Liver (tissue), 9 donors: Measurements from ENCODE around the gene ELK3. TPM values are rescaled to one million over a fixed set of nuclear protein-coding genes. Genes with fewer than 3 reads are reported as not detected.

Experiments
- DNase-seq: peaks from one replicate; pipeline ENCODE4 v3.0.0-alpha.2; 2017; ENCODE audit warnings: low spot score
- H3K27ac ChIP-seq, 2 donors: one replicate each; pipeline ENCODE4 v1.7.0; 2013; ENCODE audit warnings: inconsistent platforms in 2 of 2, low read length in 2 of 2, control low read depth in 1 of 2, low read depth in 1 of 2, mild to moderate bottlenecking in 1 of 2
- H3K27me3 ChIP-seq, 4 donors: one replicate each; pipeline versions ENCODE4 v1.6.1 to v1.7.0; 2013; ENCODE audit warnings: low read length in 3 of 4, inconsistent platforms in 1 of 4, mild to moderate bottlenecking in 1 of 4, moderate library complexity in 1 of 4; ENCODE audit not compliant: control insufficient read depth in 4 of 4, insufficient read depth in 4 of 4
- H3K36me3 ChIP-seq, 4 donors: one replicate each; pipeline versions ENCODE4 v1.6.1 to v1.7.0; 2013; ENCODE audit warnings: low read length in 3 of 4, mild to moderate bottlenecking in 3 of 4, low read depth in 1 of 4, moderate library complexity in 1 of 4; ENCODE audit not compliant: control insufficient read depth in 4 of 4, insufficient read depth in 3 of 4
- H3K4me1 ChIP-seq, 4 donors: one replicate each; pipeline versions ENCODE4 v1.6.1 to v1.7.0; 2013; ENCODE audit warnings: low read length in 3 of 4, mild to moderate bottlenecking in 3 of 4, moderate library complexity in 1 of 4; ENCODE audit not compliant: control insufficient read depth in 4 of 4, insufficient read depth in 4 of 4
- H3K4me3 ChIP-seq, 3 donors: one replicate each; pipeline versions ENCODE4 v1.6.1 to v1.7.0; 2013; ENCODE audit warnings: low read length in 3 of 3, control low read depth in 1 of 3, low read depth in 1 of 3, mild to moderate bottlenecking in 1 of 3
- H3K9ac ChIP-seq, 2 donors: one replicate each; pipeline ENCODE4 v1.7.0; 2013; ENCODE audit warnings: low read length in 2 of 2, mild to moderate bottlenecking in 2 of 2, moderate library complexity in 2 of 2, control low read depth in 1 of 2, low read depth in 1 of 2
- H3K9me3 ChIP-seq, 4 donors: one replicate each; pipeline versions ENCODE4 v1.6.1 to v1.7.0; 2013; ENCODE audit warnings: low read length in 3 of 4; ENCODE audit not compliant: control insufficient read depth in 4 of 4
- ATF3 ChIP-seq: IDR thresholded peaks from 2 replicates; pipeline ENCODE4 v1.6.1; 2016; ENCODE audit warnings: antibody characterized with exemption
- CTCF ChIP-seq: fragments of 150-350 bp; IDR thresholded peaks from 2 replicates; pipeline ENCODE4 v1.5.1; 2017; ENCODE audit warnings: improper control_type of control experiment, low read depth, low read length; ENCODE audit not compliant: missing input control
- EGR1 ChIP-seq, 2 donors: IDR thresholded peaks; 2 replicates each; pipeline ENCODE4 v1.6.1; 2016 to 2018; ENCODE audit warnings: antibody characterized with exemption in 2 of 2, low read depth in 2 of 2
- FOXA1 ChIP-seq: IDR thresholded peaks from 2 replicates; pipeline ENCODE4 v1.6.1; 2016; ENCODE audit warnings: antibody characterized with exemption
- FOXA2 ChIP-seq: IDR thresholded peaks from 2 replicates; pipeline ENCODE4 v1.6.1; 2016; ENCODE audit warnings: antibody characterized with exemption
- GABPA ChIP-seq, 2 donors: IDR thresholded peaks in 1 of 2; conservative IDR thresholded peaks in 1 of 2; 2 replicates each; pipeline ENCODE4 v1.6.1; 2016; ENCODE audit warnings: antibody characterized with exemption in 2 of 2, mild to moderate bottlenecking in 1 of 2, moderate library complexity in 1 of 2
- HNF4A ChIP-seq, 2 donors: conservative IDR thresholded peaks; 2 replicates each; pipeline ENCODE4 v1.6.1; 2016; ENCODE audit warnings: antibody characterized with exemption in 2 of 2, mild to moderate bottlenecking in 2 of 2
- HNF4G ChIP-seq: IDR thresholded peaks from 2 replicates; pipeline ENCODE4 v1.6.1; 2016; ENCODE audit warnings: antibody characterized with exemption
- JUND ChIP-seq, 2 donors: IDR thresholded peaks; 2 replicates each; pipeline ENCODE4 v1.6.1; 2016; ENCODE audit warnings: antibody characterized with exemption in 2 of 2
- NR2F2 ChIP-seq: IDR thresholded peaks from 2 replicates; pipeline ENCODE4 v1.6.1; 2016; ENCODE audit warnings: antibody characterized with exemption
- RAD21 ChIP-seq, 2 donors: IDR thresholded peaks; 2 replicates each; pipeline ENCODE4 v1.6.1; 2016; ENCODE audit warnings: antibody characterized with exemption in 2 of 2, mild to moderate bottlenecking in 2 of 2
- REST ChIP-seq: IDR thresholded peaks from 2 replicates; pipeline ENCODE4 v1.6.1; 2016; ENCODE audit warnings: antibody characterized with exemption, mild to moderate bottlenecking
- RXRA ChIP-seq, 2 donors: IDR thresholded peaks; 2 replicates each; pipeline ENCODE4 v1.6.1; 2017 to 2018; ENCODE audit warnings: antibody characterized with exemption in 2 of 2, mild to moderate bottlenecking in 1 of 2
- SP1 ChIP-seq: IDR thresholded peaks from 2 replicates; pipeline ENCODE4 v1.6.1; 2018; ENCODE audit warnings: antibody characterized with exemption, mild to moderate bottlenecking
- TAF1 ChIP-seq: conservative IDR thresholded peaks from 2 replicates; pipeline ENCODE4 v1.6.1; 2016; ENCODE audit warnings: antibody characterized with exemption, mild to moderate bottlenecking
- YY1 ChIP-seq: IDR thresholded peaks from 2 replicates; pipeline ENCODE4 v1.6.1; 2016; ENCODE audit warnings: antibody characterized with exemption, mild to moderate bottlenecking
- ZBTB33 ChIP-seq: IDR thresholded peaks from 2 replicates; pipeline ENCODE4 v1.6.1; 2016; ENCODE audit warnings: antibody characterized with exemption
- WGBS: extraction: QIAGEN DNeasy Blood & Tissue Kit; methylation state at CpG from one replicate; pipeline ENCODE4 v1.1.7; 2013; 5-methylcytosine and 5-hydroxymethylcytosine counted together
- polyA plus RNA-seq, 2 donors: library from polyadenylated mRNA; stranded (reverse) in 1 of 2; unstranded in 1 of 2; fragments of 200-250 nt in 1 of 2; fragments of >200 nt in 1 of 2; fragmentation: Nextera tagmentation in 1 of 2; extraction: Ambion mirVana in 1 of 2; gene quantifications; one replicate each; pipeline versions ENCODE4 v1.2.1 to v1.2.3, GENCODE V29; 2013 to 2015
- total RNA-seq, 2 donors: library from RNA; depleted of rRNA; stranded (reverse); fragments of >200 nt; gene quantifications; one replicate each; pipeline ENCODE4 v1.2.3, GENCODE V29; 2014
- TF ChIP-seq, protein P1 (sequence below): IDR thresholded peaks from 2 replicates; pipeline ENCODE4 v1.6.1; 2016; ENCODE audit warnings: antibody characterized with exemption
- donor health status: healthy.
- donor health status: healthy.
- donor health status: healthy.
- donor health status: healthy.
- donor health status: healthy.

Gene ELK3
- total and polyA plus RNA-seq, 4 donors = 3.7 to 5.2 (median 4.5) TPM

- Histone ChIP-seq H3K27ac (no peak overlapping the region), H3K4me3 (no peak overlapping the region), H3K9ac (no peak overlapping the region), H3K9me3 (peaks cover 0 to 8% (median 5%) of the 10 kb centered on the region in 4 donors), H3K27me3 (no peaks in the 10 kb centered on the region), H3K4me1 (no peaks in the 10 kb centered on the region), H3K36me3 (no peaks in the 10 kb centered on the region)
- no peak for TF ChIP-seq FOXA2
- no peak for TF ChIP-seq ATF3
- TF ChIP-seq HNF4G = no peak
- TF ChIP-seq TAF1 = no peak
- no peak for TF ChIP-seq SP1
- TF ChIP-seq REST = no peak
- TF ChIP-seq RAD21 (IDR thresholded peaks at IDR 0.05) = no peak
- TF ChIP-seq HNF4A (conservative IDR thresholded peaks at IDR 0.05) = no peak
- TF ChIP-seq, protein P1, sequence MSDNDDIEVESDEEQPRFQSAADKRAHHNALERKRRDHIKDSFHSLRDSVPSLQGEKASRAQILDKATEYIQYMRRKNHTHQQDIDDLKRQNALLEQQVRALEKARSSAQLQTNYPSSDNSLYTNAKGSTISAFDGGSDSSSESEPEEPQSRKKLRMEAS = no peak
- TF ChIP-seq GABPA (IDR thresholded peaks at IDR 0.05 in 1 of 2, conservative IDR thresholded peaks at IDR 0.05 in 1 of 2) = no peak
- no peak for TF ChIP-seq NR2F2
- no peak for TF ChIP-seq YY1
- no peak for TF ChIP-seq RXRA (IDR thresholded peaks at IDR 0.05)
- TF ChIP-seq ZBTB33 = no peak
- TF ChIP-seq JUND (IDR thresholded peaks at IDR 0.05) = no peak
- no peak for TF ChIP-seq CTCF
- no peak for TF ChIP-seq EGR1 (IDR thresholded peaks at IDR 0.05; ENCODE audit: low read depth in 2 of 2)
- no peak for TF ChIP-seq FOXA1
- DNase-seq = no peak
- 88% methylated on average over 5 of the region's 5 CpGs for WGBS
Observed at GRCh38 chr12:96204381-96204780, 10.2 kb downstream of the ELK3 start.

DNA sequence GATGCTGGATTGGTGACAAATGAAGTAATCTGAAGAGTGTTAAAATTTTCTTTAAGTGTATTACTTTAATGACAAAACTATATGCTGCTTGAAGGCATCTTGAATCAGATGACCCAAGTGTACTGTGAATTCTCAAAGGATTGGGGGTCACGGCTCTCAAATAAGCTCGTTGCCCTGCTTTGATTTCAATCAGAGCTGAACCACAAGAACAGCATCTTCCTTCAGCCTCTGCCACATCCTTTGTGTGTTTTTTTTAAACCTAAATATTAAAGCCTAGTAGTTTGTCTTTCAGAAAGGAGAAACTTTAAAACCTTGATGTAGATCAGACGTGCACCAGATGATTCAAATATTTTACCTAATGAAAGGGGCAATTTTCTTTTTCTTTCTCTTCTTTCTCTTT, 11.7 kb downstream of the ELK3 start:
- WGBS = 70% methylated on average over 3 of the region's 3 CpGs
- Histone ChIP-seq H3K9me3 (peaks cover 0 to 8% (median 5%) of the 10 kb centered on the region in 4 donors), H3K4me1 (no peaks in the 10 kb centered on the region), H3K36me3 (no peaks in the 10 kb centered on the region), H3K27ac (no peak overlapping the region), H3K9ac (no peak overlapping the region), H3K27me3 (no peaks in the 10 kb centered on the region), H3K4me3 (no peak overlapping the region)
- TF ChIP-seq RAD21 (IDR thresholded peaks at IDR 0.05) (no peak), TAF1 (no peak), FOXA2 (no peak), RXRA (IDR thresholded peaks at IDR 0.05) (no peak)
- DNase-seq = no peak
